Breast epithelium (tissue), 4 donors: ENCODE measurements around the gene SNRNP200. TPM values are rescaled to one million over a fixed set of nuclear protein-coding genes. Genes with fewer than 3 reads are reported as not detected.

ENCODE experiments used
- DNase-seq, 2 donors: peaks; one replicate each; pipeline ENCODE4 v3.0.0-alpha.2; 2019; ENCODE audit warnings: low spot score in 2 of 2
- H3K27ac ChIP-seq, 2 donors: fragments of 200-600 bp; sonication (generic) in 1 of 2; one replicate each; pipeline ENCODE4 v1.5.1; 2016 to 2019; ENCODE audit warnings: mild to moderate bottlenecking in 1 of 2
- H3K27me3 ChIP-seq, 2 donors: fragments of 200-600 bp; sonication (generic) in 1 of 2; one replicate each; pipeline versions ENCODE4 v1.5.1 to v1.6.0; 2017 to 2019; ENCODE audit warnings: control low read depth in 1 of 2, mild to moderate bottlenecking in 1 of 2
- H3K36me3 ChIP-seq: fragments of 200-600 bp; one replicate; pipeline ENCODE4 v1.5.1; 2019
- H3K4me1 ChIP-seq, 2 donors: fragments of 200-600 bp; sonication (generic); one replicate each; pipeline ENCODE4 v1.5.1; 2016 to 2019; ENCODE audit warnings: control low read depth in 1 of 2
- H3K4me3 ChIP-seq, 3 donors: fragments of 200-600 bp; sonication (generic); 1 replicate in 2 of 3; 2 replicates in 1 of 3; pipeline ENCODE4 v1.5.1; 2016 to 2019; ENCODE audit warnings: mild to moderate bottlenecking in 3 of 3, moderate library complexity in 2 of 3
- H3K9me3 ChIP-seq, 2 donors: fragments of 200-600 bp; sonication (generic) in 1 of 2; one replicate each; pipeline ENCODE4 v1.5.1; 2016 to 2019; ENCODE audit warnings: control low read depth in 1 of 2
- CTCF ChIP-seq, 3 donors: fragments of 450-650 bp; IDR thresholded peaks; one replicate each; pipeline ENCODE4 v1.5.1; 2016 to 2017; ENCODE audit warnings: antibody characterized with exemption in 3 of 3, mild to moderate bottlenecking in 3 of 3, moderate library complexity in 3 of 3
- POLR2A ChIP-seq: fragments of 450-650 bp; IDR thresholded peaks from one replicate; pipeline ENCODE4 v1.6.1; 2016; ENCODE audit warnings: antibody characterized with exemption, mild to moderate bottlenecking, moderate library complexity
- POLR2AphosphoS5 ChIP-seq, 3 donors: sonication (generic); formaldehyde crosslinking; IDR thresholded peaks; one replicate each; pipeline ENCODE4 v1.6.1; 2017; ENCODE audit warnings: antibody characterized with exemption in 3 of 3
- intact Hi-C: fragments of 100-400 bp; cut with DNase I; formaldehyde crosslinking; loops from one replicate; pipeline ENCODE4 v1.15.1; 2023; ENCODE audit warnings: low total_unique reads
- total RNA-seq, 3 donors: library from RNA; depleted of rRNA; stranded (reverse); fragments of >200 nt; gene quantifications; one replicate each; pipeline ENCODE4 v1.1.0, GENCODE V29; 2016

SNRNP200 gene
- total RNA-seq, 3 donors from 2014 or later: 99.4 to 111 (median 109) TPM

DNA sequence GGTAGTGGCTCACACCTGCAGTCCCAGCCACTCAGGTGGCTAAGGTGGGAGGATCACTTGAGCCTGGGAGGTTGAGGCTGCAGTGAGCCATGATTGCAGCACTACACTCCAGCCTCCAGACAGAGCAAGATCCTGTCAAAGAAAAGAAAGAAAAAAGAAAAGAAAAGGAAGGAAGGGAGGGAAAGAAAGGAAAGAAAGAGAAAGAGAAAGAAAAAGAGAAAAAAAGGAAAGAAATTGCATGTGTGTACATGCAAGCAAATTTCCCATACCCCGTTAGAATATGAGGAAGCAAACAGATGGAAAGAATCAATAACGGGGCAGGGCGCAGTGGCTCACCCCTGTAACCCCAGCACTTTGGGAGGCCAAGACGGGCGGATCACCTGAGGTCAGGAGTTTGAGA is 57.5 kb downstream of the SNRNP200 start:
- H3K27me3 ChIP-seq: no peaks in the 10 kb centered on the region
- H3K9me3 ChIP-seq: no peaks in the 10 kb centered on the region
- intact Hi-C loops: no loop called here
- TF ChIP-seq POLR2AphosphoS5 (IDR thresholded peaks at IDR 0.05) (no peak), POLR2A (no peak), CTCF (IDR thresholded peaks at IDR 0.05) (no peak)
- no peak overlapping the region for H3K4me3 ChIP-seq
- H3K4me1 ChIP-seq: no peaks in the 10 kb centered on the region
- H3K27ac ChIP-seq: no peak overlapping the region
- no peaks in the 10 kb centered on the region for H3K36me3 ChIP-seq
- DNase-seq: no peak

DNA sequence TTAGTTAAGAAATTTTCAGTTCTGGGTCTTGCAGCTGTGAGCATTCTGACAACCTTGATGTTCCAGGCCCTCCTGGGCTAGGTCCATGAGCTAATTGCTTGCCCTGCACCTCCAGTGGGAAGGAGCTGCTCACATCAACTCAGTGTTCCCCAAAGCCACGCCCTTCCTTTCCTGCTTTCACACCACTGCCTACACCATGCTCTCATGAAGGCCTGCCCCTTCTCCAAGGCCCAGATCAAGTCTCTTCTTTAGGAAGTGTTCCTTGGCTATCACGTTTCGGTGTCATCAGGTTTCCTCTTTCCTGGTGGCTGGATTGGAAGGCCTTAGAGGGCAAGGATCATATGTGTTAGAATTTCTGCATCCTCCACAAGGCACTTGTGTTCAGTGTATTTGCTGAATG is 58.3 kb downstream of the SNRNP200 start:
- intact Hi-C loops: no loop called here
- Histone ChIP-seq H3K27ac (no peak overlapping the region), H3K36me3 (no peaks in the 10 kb centered on the region), H3K4me1 (no peaks in the 10 kb centered on the region), H3K4me3 (no peak overlapping the region), H3K27me3 (no peaks in the 10 kb centered on the region), H3K9me3 (no peaks in the 10 kb centered on the region)
- TF ChIP-seq CTCF (IDR thresholded peaks at IDR 0.05): no peak
- no peak for TF ChIP-seq POLR2AphosphoS5 (IDR thresholded peaks at IDR 0.05)
- no peak for TF ChIP-seq POLR2A
- DNase-seq: no peak

- Histone ChIP-seq H3K36me3 (no peaks in the 10 kb centered on the region), H3K9me3 (no peaks in the 10 kb centered on the region), H3K4me3 (no peak overlapping the region), H3K27me3 (no peaks in the 10 kb centered on the region), H3K4me1 (no peaks in the 10 kb centered on the region), H3K27ac (peak overlapping the region in 1 of 2 donors; percentile 23)
- intact Hi-C loops: no loop called here
- DNase-seq: no peak
- TF ChIP-seq POLR2AphosphoS5 (IDR thresholded peaks at IDR 0.05) (no peak), CTCF (IDR thresholded peaks at IDR 0.05) (no peak), POLR2A (no peak)
These were observed 59.5 kb downstream of the SNRNP200 start for GRCh38 chr2:96245609-96246390.

DNA sequence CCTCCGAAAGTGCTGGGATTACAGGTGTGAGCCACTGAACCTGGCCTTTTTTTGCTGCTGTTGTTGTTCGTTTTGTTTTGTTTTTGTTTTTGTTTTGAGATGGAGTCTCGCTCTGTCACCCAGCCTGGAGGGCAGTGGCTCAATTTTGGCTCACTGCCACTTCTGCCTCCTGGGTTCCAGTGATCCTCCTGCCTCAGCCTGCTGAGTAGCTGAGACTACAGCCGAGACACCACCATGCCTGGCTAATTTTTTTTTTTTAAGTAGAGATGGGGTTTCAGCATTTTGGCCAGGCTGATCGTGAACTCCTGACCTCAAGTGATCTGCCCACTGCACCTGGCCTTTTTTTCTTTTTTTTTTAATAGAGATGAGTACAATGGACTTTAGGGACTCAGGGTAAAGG is 61.5 kb downstream of the SNRNP200 start:
- Histone ChIP-seq H3K36me3 (no peaks in the 10 kb centered on the region), H3K4me1 (no peaks in the 10 kb centered on the region), H3K27me3 (no peaks in the 10 kb centered on the region), H3K9me3 (no peaks in the 10 kb centered on the region), H3K27ac (no peak overlapping the region), H3K4me3 (no peak overlapping the region)
- intact Hi-C loops: no loop called here
- no peak for TF ChIP-seq CTCF (IDR thresholded peaks at IDR 0.05)
- no peak for TF ChIP-seq POLR2A
- no peak for DNase-seq

- peak overlapping the region; percentile 46 to 52 for H3K27ac ChIP-seq
These were observed 63.3 kb downstream of the SNRNP200 start for GRCh38 chr2:96241900-96242611.

More at GRCh38 chr2:96241900-96242611, 63.3 kb downstream of the SNRNP200 start:
- TF ChIP-seq POLR2A: no peak
- TF ChIP-seq POLR2AphosphoS5 (IDR thresholded peaks at IDR 0.05): no peak
- TF ChIP-seq CTCF (IDR thresholded peaks at IDR 0.05): no peak
- no peak for DNase-seq
- H3K36me3 ChIP-seq: no peaks in the 10 kb centered on the region
- no peaks in the 10 kb centered on the region for H3K4me1 ChIP-seq
- no peaks in the 10 kb centered on the region for H3K27me3 ChIP-seq
- no peaks in the 10 kb centered on the region for H3K9me3 ChIP-seq
- H3K4me3 ChIP-seq: no peak overlapping the region
- intact Hi-C loops: no loop called here
